Endothelial cell of umbilical vein (primary cell): ENCODE results near the gene PFDN1. TPM values are rescaled to one million over a fixed set of nuclear protein-coding genes. Genes with fewer than 3 reads are reported as not detected.

ENCODE experiments used
- BruUV-seq: library from RNA; stranded (reverse); fragments of 400-500 nt; replicated peaks from 2 replicates; lab custom pipeline; 2021; lab: Mats Ljungman, UMichigan
- CTCF ChIA-PET: fragments of 300-600, 350-600 bp; sonication (Branson Sonifier 250); formaldehyde crosslinking; loops from one replicate; lab custom pipeline; 2021; ENCODE audit warnings: antibody characterized with exemption, inconsistent platforms; lab: Charles Lee
- POLR2A ChIA-PET: fragments of 300-600, 350-600 bp; sonication (Branson Sonifier 250); formaldehyde crosslinking; loops from one replicate; lab custom pipeline; 2021; ENCODE audit warnings: antibody characterized with exemption, inconsistent platforms; lab: Charles Lee
- DNase-seq: peaks from one replicate; pipeline ENCODE4 v3.0.0-alpha.2; 2011; ENCODE audit warnings: low read depth, low spot score
- FAIRE-seq: peaks from 2 replicates; lab custom pipeline; 2011; peaks lifted over from hg19 to GRCh38; lab: Jason Lieb, UNC
- H2AFZ ChIP-seq: 2 replicates; pipeline ENCODE4 v1.6.0; 2012; ENCODE audit warnings: low read depth, low read length, control low read depth, inconsistent platforms
- H3K27ac ChIP-seq: 2 replicates; pipeline ENCODE4 v1.5.1; 2011; ENCODE audit warnings: low read depth, mild to moderate bottlenecking, control low read depth, low read length, moderate library complexity; ENCODE audit not compliant: insufficient read depth
- H3K27me3 ChIP-seq, 2 experiments: 2 replicates each; pipeline versions ENCODE4 v1.6.0 to v1.6.1; 2011; ENCODE audit warnings: low read length in 2 of 2, mixed read lengths in 1 of 2; ENCODE audit not compliant: control insufficient read depth in 2 of 2, insufficient read depth in 2 of 2
- H3K36me3 ChIP-seq, 2 experiments: 2 replicates in 1 of 2; 3 replicates in 1 of 2; pipeline ENCODE4 v1.5.1; 2011; ENCODE audit warnings: low read length in 2 of 2, mild to moderate bottlenecking in 1 of 2, moderate library complexity in 1 of 2; ENCODE audit not compliant: control insufficient read depth in 2 of 2, insufficient read depth in 2 of 2; ENCODE audit errors: extremely low read depth in 1 of 2
- H3K4me1 ChIP-seq: 3 replicates; pipeline ENCODE4 v1.5.1; 2011; ENCODE audit warnings: mild to moderate bottlenecking, low read length; ENCODE audit not compliant: control insufficient read depth, insufficient read depth; ENCODE audit errors: extremely low read depth
- H3K4me2 ChIP-seq: 2 replicates; pipeline ENCODE4 v1.6.1; 2011; ENCODE audit warnings: low read length, control low read depth, mixed read lengths; ENCODE audit not compliant: insufficient read depth
- H3K4me3 ChIP-seq, 3 experiments: fragments of 200-600 bp in 1 of 3; sonication (generic), shearing (Covaris generic) in 1 of 3; replicated peaks in 1 of 3; 2 replicates each; pipeline ENCODE4 v1.5.1; 2011 to 2016; ENCODE audit warnings: control low read depth in 3 of 3, low read length in 3 of 3, mild to moderate bottlenecking in 2 of 3, inconsistent platforms in 1 of 3, low read depth in 1 of 3, moderate library complexity in 1 of 3; ENCODE audit not compliant: insufficient read depth in 1 of 3
- H3K79me2 ChIP-seq: 2 replicates; pipeline ENCODE4 v1.6.0; 2012; ENCODE audit warnings: low read length, inconsistent platforms; ENCODE audit not compliant: control insufficient read depth, insufficient read depth
- H3K9ac ChIP-seq: replicated peaks from 2 replicates; pipeline ENCODE3; 2011; ENCODE audit warnings: low read length, control low read depth; ENCODE audit not compliant: insufficient read depth; ENCODE audit errors: extremely low read depth
- H3K9me1 ChIP-seq: replicated peaks from 3 replicates; pipeline ENCODE4 v1.6.0; 2011; ENCODE audit warnings: mild to moderate bottlenecking, low read length; ENCODE audit not compliant: control insufficient read depth, insufficient read depth; ENCODE audit errors: extremely low read depth
- H3K9me3 ChIP-seq: replicated peaks from 2 replicates; pipeline ENCODE4 v1.5.1; 2012; ENCODE audit warnings: low read length, inconsistent platforms; ENCODE audit not compliant: control insufficient read depth, insufficient read depth
- H4K20me1 ChIP-seq: replicated peaks from 2 replicates; pipeline ENCODE3; 2011; ENCODE audit warnings: mild to moderate bottlenecking, low read length; ENCODE audit not compliant: control insufficient read depth, insufficient read depth; ENCODE audit errors: extremely low read depth
- CTCF ChIP-seq, 2 donors: IDR thresholded peaks; 1 replicate in 1 of 2; 2 replicates in 1 of 2; pipeline ENCODE4 v1.5.1; 2011; ENCODE audit warnings: low read length in 2 of 2, mild to moderate bottlenecking in 2 of 2, moderate library complexity in 2 of 2, control low read depth in 1 of 2, inconsistent platforms in 1 of 2, low read depth in 1 of 2; ENCODE audit not compliant: insufficient read depth in 1 of 2; ENCODE audit errors: extremely low read depth in 1 of 2
- EZH2 ChIP-seq: IDR thresholded peaks from 2 replicates; pipeline ENCODE4 v1.6.1; 2012; ENCODE audit warnings: borderline replicate concordance, low read depth, mild to moderate bottlenecking, moderate library complexity, low read length, inconsistent platforms; ENCODE audit not compliant: severe bottlenecking
- FOS ChIP-seq: IDR thresholded peaks from 2 replicates; pipeline ENCODE4 v1.6.1; 2011; ENCODE audit warnings: mild to moderate bottlenecking, low read length, moderate library complexity, borderline replicate concordance; ENCODE audit not compliant: insufficient read depth
- GATA2 ChIP-seq: IDR thresholded peaks from 2 replicates; pipeline ENCODE4 v1.7.0; 2011; ENCODE audit warnings: low read depth, mild to moderate bottlenecking, moderate library complexity, mixed read lengths, low read length; ENCODE audit not compliant: insufficient read length, insufficient read depth
- JUN ChIP-seq: IDR thresholded peaks from 2 replicates; pipeline ENCODE4 v1.6.1; 2011; ENCODE audit warnings: borderline replicate concordance, low read depth; ENCODE audit not compliant: insufficient read length, insufficient read depth
- MAX ChIP-seq: IDR thresholded peaks from 2 replicates; pipeline ENCODE4 v1.6.1; 2011; ENCODE audit not compliant: insufficient read depth, insufficient read length
- MYC ChIP-seq: IDR thresholded peaks from one replicate; pipeline ENCODE4 v1.6.1; 2011; ENCODE audit warnings: mild to moderate bottlenecking, low read depth, low read length
- POLR2A ChIP-seq: IDR thresholded peaks from 2 replicates; pipeline ENCODE4 v1.6.1; 2012; ENCODE audit warnings: low read depth, mild to moderate bottlenecking, control low read depth, low read length
- POLR2AphosphoS5 ChIP-seq: IDR thresholded peaks from 2 replicates; pipeline ENCODE4 v1.6.1; 2012; ENCODE audit warnings: low read depth, mild to moderate bottlenecking, control low read depth, low read length, moderate library complexity; ENCODE audit not compliant: insufficient read depth
- dilution Hi-C: fragments of 300-500 bp; cut with MboI; formaldehyde crosslinking; loops from one replicate; pipeline ENCODE4 v1.15.0; 2019; ENCODE audit warnings: low sequenced_read_pairs; ENCODE audit not compliant: extremely low pct_ligation_motif_present
- intact Hi-C: fragments of 100-400 bp; cut with micrococcal nuclease; formaldehyde crosslinking; loops from one replicate; pipeline ENCODE4 v1.10.0; 2022
- polyA plus RNA-seq, 4 experiments: library from polyadenylated mRNA; depleted of rRNA in 3 of 4; stranded (reverse) in 3 of 4; unstranded in 1 of 4; fragments of >200 nt; gene quantifications; 2 replicates each; pipeline versions ENCODE4 v1.2.1 to v1.2.3, GENCODE V29; 2011 to 2012; ENCODE audit warnings: missing spikeins in 1 of 4
- total RNA-seq: library from RNA; stranded (reverse); gene quantifications from 2 replicates; pipeline ENCODE4 v1.2.3, GENCODE V29; 2021

The PFDN1 gene
- total and polyA plus RNA-seq, 2 donors (not counting 3 experiments of a cell fraction or from before 2014, with no cell fraction given), result 107 to 158 TPM

GRCh38 chr5:140325486-140325885, 22.6 kb upstream of the PFDN1 start:
- DNase-seq (no peak), FAIRE-seq (no peak)
- TF ChIP-seq POLR2A, result no peak
- TF ChIP-seq CTCF (IDR thresholded peaks at IDR 0.05; ENCODE audit: extremely low read depth in 1 of 2, insufficient read depth in 1 of 2, low read depth in 1 of 2, low read length in 2 of 2), result no peak
- no peak for TF ChIP-seq MYC
- no peak for TF ChIP-seq MAX
- no peak for TF ChIP-seq GATA2
- no peak for TF ChIP-seq EZH2
- TF ChIP-seq FOS, result no peak
- no peak for TF ChIP-seq JUN
- TF ChIP-seq POLR2AphosphoS5, result no peak
- Histone ChIP-seq H3K27ac (no peak overlapping the region), H3K9me3 (no peaks in the 10 kb centered on the region), H2AFZ (no peak overlapping the region), H3K79me2 (no peaks in the 10 kb centered on the region), H3K4me3 (no peak overlapping the region), H3K9me1 (no peaks in the 10 kb centered on the region), H3K27me3 (no peaks in the 10 kb centered on the region), H3K9ac (no peak overlapping the region), H3K4me2 (no peak overlapping the region), H4K20me1 (no peaks in the 10 kb centered on the region), H3K36me3 (no peaks in the 10 kb centered on the region), H3K4me1 (peaks cover 63% of the 10 kb centered on the region)
- POLR2A ChIA-PET, result interaction anchor here (1.1 kb wide), 1 partner anchor 80 kb away, joined by 3 read pairs; no protein-coding TSS in a partner anchor
- CTCF ChIA-PET, result interaction anchor here (4.4 to 4.6 kb wide), 2 partner anchors 14 to 21 kb away, joined by 29 to 40 read pairs; partner anchors contain the start of gene HBEGF
- dilution Hi-C loops (no loop called here), intact Hi-C loops (no loop called here)
- no TSS peak for BruUV-seq
